ENCODE results near the gene MEGF6. TPM values are rescaled to one million over a fixed set of nuclear protein-coding genes. Genes with fewer than 3 reads are reported as not detected.

Gene MEGF6
- total and polyA plus RNA-seq, 7 donors = 0.67 to 5.5 (median 3.7) TPM

DNA sequence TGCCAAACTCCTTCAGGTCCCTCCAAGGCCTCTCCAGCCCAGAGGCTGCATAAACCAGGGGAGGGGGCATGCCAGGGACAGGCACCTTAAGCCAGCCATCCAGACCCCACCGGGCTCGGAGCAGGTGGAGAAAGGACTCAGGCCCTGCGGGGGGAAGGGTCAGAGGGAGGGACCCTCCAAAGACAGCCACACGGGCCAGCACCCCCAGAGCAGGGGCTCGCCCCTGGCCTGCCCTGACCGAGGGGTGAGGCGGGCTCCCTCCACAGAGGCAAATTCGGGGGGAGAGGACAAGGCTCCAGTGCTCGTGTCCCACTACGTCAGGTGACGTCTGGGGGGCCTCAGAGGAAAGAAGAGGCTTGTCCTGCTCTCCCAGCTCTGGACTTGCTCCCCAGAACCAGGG is 8.2 kb downstream of the MEGF6 start:
- no peaks in the 10 kb centered on the region for H3K36me3 ChIP-seq (ENCODE audit: insufficient read depth in 1 of 2, low read depth in 1 of 2)
- TF ChIP-seq CTCF (IDR thresholded peaks at IDR 0.05) = no peak
- DNase-seq = no peak
- intact Hi-C loops (cut with DNase I) = no loop called here
- H3K27me3 ChIP-seq (ENCODE audit: insufficient read depth in 3 of 3, low read length in 2 of 3) = peaks cover 0 to 12% (median 2%) of the 10 kb centered on the region in 3 donors
- no peak overlapping the region for H3K4me3 ChIP-seq
- H3K9me3 ChIP-seq = no peaks in the 10 kb centered on the region
- WGBS, 3 donors = 92 to 99% (median 98%) methylated on average over 7 to 11 of the region's 11 CpGs
- H3K27ac ChIP-seq = no peak overlapping the region
- no peak for ATAC-seq
- peaks cover 3% of the 10 kb centered on the region for H3K4me1 ChIP-seq

- WGBS, 3 donors = 91 to 92% (median 92%) methylated on average over 20 to 21 of the region's 21 CpGs
- ATAC-seq = no peak
- DNase-seq = no peak
- intact Hi-C loops (cut with DNase I) = no loop called here
- no peak for TF ChIP-seq CTCF (IDR thresholded peaks at IDR 0.05)
- Histone ChIP-seq H3K36me3 (ENCODE audit: insufficient read depth in 1 of 2, low read depth in 1 of 2) (no peaks in the 10 kb centered on the region), H3K4me3 (no peak overlapping the region), H3K9me3 (no peaks in the 10 kb centered on the region), H3K27me3 (ENCODE audit: insufficient read depth in 3 of 3, low read length in 2 of 3) (peaks cover 0 to 5% (median 0%) of the 10 kb centered on the region in 3 donors), H3K27ac (no peak overlapping the region), H3K4me1 (peaks cover 3% of the 10 kb centered on the region)
Measured at GRCh38 chr1:3602375-3602774, 8.9 kb downstream of the MEGF6 start.

- Histone ChIP-seq H3K4me3 (no peak overlapping the region), H3K9me3 (no peaks in the 10 kb centered on the region), H3K27me3 (ENCODE audit: insufficient read depth in 3 of 3, low read length in 2 of 3) (no peaks in the 10 kb centered on the region), H3K36me3 (ENCODE audit: insufficient read depth in 1 of 2, low read depth in 1 of 2) (no peaks in the 10 kb centered on the region), H3K27ac (no peak overlapping the region), H3K4me1 (peaks cover 3% of the 10 kb centered on the region)
- TF ChIP-seq CTCF (IDR thresholded peaks at IDR 0.05) = no peak
- no peak for DNase-seq
- no peak for ATAC-seq
- intact Hi-C loops (cut with DNase I) = no loop called here
- 83 to 88% (median 83%) methylated on average over 16 of the region's 16 CpGs for WGBS, 3 donors
Measured at GRCh38 chr1:3601743-3602142, 9.6 kb downstream of the MEGF6 start.

DNA sequence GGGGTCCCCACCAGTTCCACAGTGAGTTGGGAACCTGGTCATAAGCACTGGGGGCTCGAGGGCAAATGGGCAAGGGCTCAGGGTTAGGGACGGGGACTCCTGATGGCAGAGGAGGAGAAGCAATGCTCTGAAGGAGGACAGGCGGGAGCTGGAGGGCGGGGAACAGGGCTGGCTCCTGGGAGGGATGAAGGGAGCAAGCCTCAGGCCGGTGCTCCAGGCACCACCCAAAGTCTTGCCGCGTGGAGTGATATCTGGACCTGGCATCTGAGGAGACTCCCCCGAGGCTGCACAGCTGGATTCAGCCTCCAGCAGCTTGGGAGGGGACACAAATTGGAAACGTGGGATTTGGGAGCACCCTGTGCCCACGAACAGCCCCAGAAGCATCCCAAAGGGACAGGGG is 11.0 kb downstream of the MEGF6 start:
- Histone ChIP-seq H3K27me3 (ENCODE audit: insufficient read depth in 3 of 3, low read length in 2 of 3) (no peaks in the 10 kb centered on the region), H3K27ac (no peak overlapping the region), H3K4me3 (no peak overlapping the region), H3K4me1 (peaks cover 3% of the 10 kb centered on the region), H3K9me3 (no peaks in the 10 kb centered on the region), H3K36me3 (ENCODE audit: insufficient read depth in 1 of 2, low read depth in 1 of 2) (no peaks in the 10 kb centered on the region)
- TF ChIP-seq CTCF (IDR thresholded peaks at IDR 0.05) = no peak
- 79 to 86% (median 84%) methylated on average over 10 of the region's 10 CpGs for WGBS, 3 donors
- intact Hi-C loops (cut with DNase I) = no loop called here
- ATAC-seq (no peak), DNase-seq (no peak)

- DNase-seq (no peak), ATAC-seq (peak in 2 of 4 donors; percentile 10 to 20)
- H3K27me3 ChIP-seq (ENCODE audit: insufficient read depth in 3 of 3, low read length in 2 of 3) = no peaks in the 10 kb centered on the region
- no peak for TF ChIP-seq CTCF (IDR thresholded peaks at IDR 0.05)
- no peak overlapping the region for H3K4me3 ChIP-seq
- WGBS, 3 donors = 35 to 56% (median 48%) methylated on average over 13 to 15 of the region's 15 CpGs
- H3K4me1 ChIP-seq = peaks cover 3% of the 10 kb centered on the region
- H3K9me3 ChIP-seq = no peaks in the 10 kb centered on the region
- H3K27ac ChIP-seq = no peak overlapping the region
- intact Hi-C loops (cut with DNase I) = no loop called here
- no peaks in the 10 kb centered on the region for H3K36me3 ChIP-seq (ENCODE audit: insufficient read depth in 1 of 2, low read depth in 1 of 2)
Measured at GRCh38 chr1:3599816-3600215, 11.5 kb downstream of the MEGF6 start.
